H1 (cell line): ENCODE measurements around the gene CSN3. TPM values are rescaled to one million over a fixed set of nuclear protein-coding genes. Genes with fewer than 3 reads are reported as not detected.

Experiments
- CTCF ChIA-PET: fragments of 300-600 bp; sonication (Branson Sonifier 250); formaldehyde crosslinking; loops from one replicate; lab custom pipeline; 2021; ENCODE audit not compliant: partially characterized antibody; lab: Charles Lee
- POLR2A ChIA-PET: fragments of 300-600 bp; sonication (Branson Sonifier 250); formaldehyde crosslinking; loops from one replicate; lab custom pipeline; 2021; ENCODE audit warnings: inconsistent platforms; ENCODE audit not compliant: partially characterized antibody; lab: Charles Lee
- DNase-seq, 2 experiments: peaks; one replicate each; pipeline versions ENCODE4 v3.0.0 to v3.0.0-alpha.2; 2010 to 2022; ENCODE audit warnings: low spot score in 2 of 2, low read depth in 1 of 2, mixed read lengths in 1 of 2
- FAIRE-seq: peaks from 2 replicates; lab custom pipeline; 2011; peaks lifted over from hg19 to GRCh38; lab: Jason Lieb, UNC
- H2AFZ ChIP-seq: 2 replicates; pipeline ENCODE4 v1.8.1; 2012; ENCODE audit warnings: low read length, inconsistent platforms
- H2AK5ac ChIP-seq: 2 replicates; pipeline ENCODE4 v1.6.1; 2013; ENCODE audit warnings: low read depth, low read length
- H2BK120ac ChIP-seq: replicated peaks from 2 replicates; pipeline ENCODE3; 2013; ENCODE audit warnings: low read depth, low read length, inconsistent platforms
- H2BK12ac ChIP-seq: 2 replicates; pipeline ENCODE4 v1.6.1; 2013; ENCODE audit warnings: low read depth, low read length
- H2BK15ac ChIP-seq: 2 replicates; pipeline ENCODE4 v1.6.1; 2013; ENCODE audit warnings: low read length
- H2BK20ac ChIP-seq: 2 replicates; pipeline ENCODE4 v1.6.1; 2013; ENCODE audit warnings: low read length
- H2BK5ac ChIP-seq: 2 replicates; pipeline ENCODE4 v1.6.1; 2013; ENCODE audit warnings: low read depth, low read length
- H3K14ac ChIP-seq: 2 replicates; pipeline ENCODE4 v1.6.1; 2013; ENCODE audit warnings: inconsistent platforms; ENCODE audit not compliant: insufficient read length
- H3K18ac ChIP-seq: 2 replicates; pipeline ENCODE4 v1.6.1; 2013; ENCODE audit warnings: low read length; ENCODE audit errors: extremely low read depth
- H3K23ac ChIP-seq: 2 replicates; pipeline ENCODE4 v1.6.1; 2013; ENCODE audit warnings: inconsistent platforms; ENCODE audit not compliant: insufficient read length
- H3K23me2 ChIP-seq: 2 replicates; pipeline ENCODE4 v1.6.1; 2013; ENCODE audit warnings: low read depth, low read length
- H3K27ac ChIP-seq: 2 replicates; pipeline ENCODE4 v1.6.1; 2011; ENCODE audit warnings: low read depth, low read length, inconsistent platforms
- H3K27me3 ChIP-seq, 4 experiments: replicated peaks in 1 of 4; 1 replicate in 1 of 4; 2 replicates in 3 of 4; pipeline versions ENCODE4 v1.6.1 to v1.8.1; 2011 to 2013; ENCODE audit warnings: low read length in 3 of 4, mild to moderate bottlenecking in 3 of 4, inconsistent platforms in 2 of 4, mixed read lengths in 2 of 4, moderate library complexity in 1 of 4; ENCODE audit not compliant: control insufficient read depth in 3 of 4, insufficient read depth in 3 of 4; ENCODE audit errors: extremely low read depth in 1 of 4
- H3K36me3 ChIP-seq, 4 experiments: 2 replicates each; pipeline versions ENCODE4 v1.6.1 to v1.8.1; 2011 to 2013; ENCODE audit warnings: mild to moderate bottlenecking in 4 of 4, low read length in 3 of 4, moderate library complexity in 2 of 4, control low read depth in 1 of 4, inconsistent platforms in 1 of 4; ENCODE audit not compliant: insufficient read depth in 4 of 4, control insufficient read depth in 2 of 4
- H3K4ac ChIP-seq: replicated peaks from 2 replicates; pipeline ENCODE3; 2013; ENCODE audit warnings: low read length, low read depth, mixed read lengths, inconsistent platforms; ENCODE audit not compliant: insufficient read length
- H3K4me1 ChIP-seq, 4 experiments: replicated peaks in 1 of 4; 1 replicate in 1 of 4; 2 replicates in 3 of 4; pipeline versions ENCODE4 v1.6.1 to v1.8.1; 2011 to 2013; ENCODE audit warnings: low read length in 3 of 4, inconsistent platforms in 2 of 4, mixed read lengths in 1 of 4; ENCODE audit not compliant: insufficient read depth in 4 of 4, control insufficient read depth in 3 of 4
- H3K4me2 ChIP-seq, 2 experiments: 2 replicates each; pipeline versions ENCODE4 v1.6.1 to v1.8.1; 2011 to 2013; ENCODE audit warnings: low read depth in 2 of 2, low read length in 2 of 2, control low read depth in 1 of 2, inconsistent platforms in 1 of 2, mild to moderate bottlenecking in 1 of 2; ENCODE audit not compliant: insufficient read depth in 1 of 2
- H3K4me3 ChIP-seq, 4 experiments: fragments of 200-600, 300-600 bp in 1 of 4; sonication (generic), shearing (Covaris generic), sonication (Bioruptor Twin) in 1 of 4; 2 replicates each; pipeline versions ENCODE4 v1.5.1 to v1.8.1; 2011 to 2016; ENCODE audit warnings: low read length in 4 of 4, low read depth in 3 of 4, control low read depth in 2 of 4, inconsistent platforms in 2 of 4, mild to moderate bottlenecking in 2 of 4, mixed read lengths in 1 of 4, moderate library complexity in 1 of 4; ENCODE audit not compliant: insufficient read depth in 2 of 4; ENCODE audit errors: extremely low read depth in 1 of 4
- H3K56ac ChIP-seq: replicated peaks from 2 replicates; pipeline ENCODE3; 2013; ENCODE audit warnings: low read depth, mild to moderate bottlenecking, mixed read lengths, low read length, inconsistent platforms; ENCODE audit not compliant: insufficient read length
- H3K79me1 ChIP-seq: 2 replicates; pipeline ENCODE4 v1.6.1; 2013; ENCODE audit warnings: low read depth, low read length, control low read depth
- H3K79me2 ChIP-seq, 2 experiments: 2 replicates each; pipeline versions ENCODE4 v1.6.1 to v1.8.1; 2012 to 2013; ENCODE audit warnings: low read length in 2 of 2, mild to moderate bottlenecking in 2 of 2, inconsistent platforms in 1 of 2; ENCODE audit not compliant: insufficient read depth in 2 of 2, control insufficient read depth in 1 of 2
- H3K9ac ChIP-seq, 4 experiments: replicated peaks in 1 of 4; 1 replicate in 1 of 4; 2 replicates in 3 of 4; pipeline versions ENCODE4 v1.6.1 to v1.8.1; 2011 to 2013; ENCODE audit warnings: low read depth in 3 of 4, low read length in 3 of 4, control low read depth in 2 of 4, mild to moderate bottlenecking in 2 of 4, moderate library complexity in 2 of 4, inconsistent platforms in 1 of 4; ENCODE audit errors: extremely low read depth in 1 of 4
- H3K9me3 ChIP-seq, 2 experiments: 2 replicates each; pipeline versions ENCODE4 v1.6.1 to v1.8.1; 2012 to 2013; ENCODE audit warnings: mild to moderate bottlenecking in 2 of 2, moderate library complexity in 2 of 2, control low read depth in 1 of 2, inconsistent platforms in 1 of 2, low read depth in 1 of 2, low read length in 1 of 2, mixed read lengths in 1 of 2; ENCODE audit not compliant: insufficient read depth in 2 of 2
- H4K20me1 ChIP-seq, 2 experiments: replicated peaks in 1 of 2; 2 replicates each; pipeline versions ENCODE3 to v1.8.1; 2011 to 2013; ENCODE audit warnings: inconsistent platforms in 2 of 2, low read length in 2 of 2, mild to moderate bottlenecking in 1 of 2; ENCODE audit not compliant: insufficient read depth in 2 of 2, control insufficient read depth in 1 of 2
- H4K5ac ChIP-seq: 2 replicates; pipeline ENCODE4 v1.6.1; 2013; ENCODE audit warnings: low read length, low read depth, mixed read lengths, inconsistent platforms; ENCODE audit not compliant: insufficient read length
- H4K8ac ChIP-seq: 2 replicates; pipeline ENCODE4 v1.8.0; 2013; ENCODE audit warnings: mild to moderate bottlenecking, moderate library complexity, low read length, inconsistent platforms; ENCODE audit not compliant: insufficient read depth; ENCODE audit errors: extremely low read depth
- H4K91ac ChIP-seq: replicated peaks from 2 replicates; pipeline ENCODE3; 2013; ENCODE audit warnings: low read length, mixed read lengths, inconsistent platforms; ENCODE audit not compliant: insufficient read length
- CEBPB ChIP-seq: IDR thresholded peaks from 2 replicates; pipeline ENCODE4 v1.6.1; 2012; ENCODE audit warnings: low read depth, low read length
- SAP30 ChIP-seq: fragments of 300-600 bp; sonication (generic); IDR thresholded peaks from 2 replicates; pipeline ENCODE4 v1.7.1; 2012; ENCODE audit warnings: low read length, moderate library complexity, mild to moderate bottlenecking, inconsistent platforms; ENCODE audit not compliant: insufficient read depth, insufficient replicate concordance
- YY1 ChIP-seq: IDR thresholded peaks from 2 replicates; pipeline ENCODE4 v1.6.1; 2011; ENCODE audit warnings: low read depth, mild to moderate bottlenecking, low read length
- WGBS, 2 experiments: shearing (Covaris generic) in 1 of 2; methylation state at CpG; one replicate each; pipeline versions ENCODE4 v1.1.6 to v1.1.7; 2013 to 2015; ENCODE audit warnings: low lambda C conversion rate in 2 of 2, mixed read lengths in 2 of 2, inconsistent platforms in 1 of 2, low coverage in 1 of 2, missing lambda C conversion rate in 1 of 2; ENCODE audit not compliant: insufficient replicate concordance in 2 of 2, insufficient coverage in 1 of 2, insufficient read length in 1 of 2; ENCODE audit errors: extremely low coverage in 1 of 2, missing lambda C conversion rate in 1 of 2; 5-methylcytosine and 5-hydroxymethylcytosine counted together
- polyA plus RNA-seq, 7 experiments: library from polyadenylated mRNA; depleted of rRNA in 3 of 7; stranded (reverse) in 5 of 7; unstranded in 2 of 7; fragments of >200 nt in 5 of 7; fragments of 200-250 nt in 2 of 7; gene quantifications; 1 replicate in 5 of 7; 2 replicates in 1 of 7; 4 replicates in 1 of 7; pipeline versions ENCODE4 v1.2.1 to v1.2.3, GENCODE V29; 2011 to 2013; ENCODE audit warnings: missing spikeins in 2 of 7, mixed read lengths in 2 of 7
- total RNA-seq: library from RNA; stranded (reverse); fragmentation: NEBNext Ultra II Directional; extraction: Animal tissue kit (Norgen Biotek cat#: 25700); gene quantifications from 2 replicates; pipeline ENCODE4 v1.2.1, GENCODE V29; 2021
- TF ChIP-seq, protein P1 (sequence below): IDR thresholded peaks from 2 replicates; pipeline ENCODE4 v1.6.1; 2012; ENCODE audit warnings: inconsistent platforms

Gene CSN3
- total and polyA plus RNA-seq, 2 of the 8 experiments (the other 6 are each of a cell fraction or from before 2014, with no cell fraction given): not detected

DNA sequence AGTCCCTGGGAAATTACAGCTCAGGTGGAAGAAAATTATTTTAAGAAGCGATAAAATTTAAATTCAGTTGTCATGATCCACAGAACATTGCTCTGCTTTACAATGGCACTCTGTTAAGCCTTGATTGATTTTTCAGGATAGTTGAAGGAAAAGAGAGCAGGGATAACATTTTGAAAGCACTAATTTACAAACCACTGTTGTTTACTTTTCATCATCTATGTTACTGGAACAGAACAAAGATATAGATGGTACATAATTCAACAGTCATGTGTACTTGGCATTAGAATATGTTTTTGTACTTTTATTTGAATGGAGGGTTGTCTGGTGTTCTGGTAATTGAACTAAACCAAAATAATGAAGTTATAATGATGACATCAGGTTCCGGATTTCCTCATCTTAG lies 49.5 kb upstream of the CSN3 start:
- Histone ChIP-seq H2BK20ac (no peak overlapping the region), H3K79me1 (no peaks in the 10 kb centered on the region)
- POLR2A ChIA-PET: no interaction called here
- no peak for TF ChIP-seq YY1
- TF ChIP-seq, protein P1, sequence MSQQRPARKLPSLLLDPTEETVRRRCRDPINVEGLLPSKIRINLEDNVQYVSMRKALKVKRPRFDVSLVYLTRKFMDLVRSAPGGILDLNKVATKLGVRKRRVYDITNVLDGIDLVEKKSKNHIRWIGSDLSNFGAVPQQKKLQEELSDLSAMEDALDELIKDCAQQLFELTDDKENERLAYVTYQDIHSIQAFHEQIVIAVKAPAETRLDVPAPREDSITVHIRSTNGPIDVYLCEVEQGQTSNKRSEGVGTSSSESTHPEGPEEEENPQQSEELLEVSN: no peak
- TF ChIP-seq CEBPB: no peak
- TF ChIP-seq SAP30: no peak

More for the DNA sequence above, 49.5 kb upstream of the CSN3 start:
- Histone ChIP-seq H2BK5ac (no peak overlapping the region), H3K4me3 (no peak overlapping the region), H4K5ac (no peak overlapping the region), H3K23ac (no peak overlapping the region), H2BK12ac (no peak overlapping the region), H3K27me3 (no peaks in the 10 kb centered on the region), H2AFZ (no peak overlapping the region), H3K36me3 (no peaks in the 10 kb centered on the region), H2AK5ac (no peak overlapping the region), H3K4me2 (no peak overlapping the region), H3K9ac (no peak overlapping the region), H3K4me1 (no peaks in the 10 kb centered on the region), H3K23me2 (no peaks in the 10 kb centered on the region), H2BK15ac (no peak overlapping the region), H2BK120ac (no peak overlapping the region), H3K14ac (no peak overlapping the region), H3K9me3 (no peaks in the 10 kb centered on the region), H3K27ac (no peak overlapping the region), H3K79me2 (no peaks in the 10 kb centered on the region), H4K20me1 (no peaks in the 10 kb centered on the region), H3K56ac (no peak overlapping the region), H3K4ac (no peak overlapping the region), H4K8ac (no peak overlapping the region), H4K91ac (no peak overlapping the region), H3K18ac (no peak overlapping the region)
- no peak for FAIRE-seq
- DNase-seq: no peak
- CTCF ChIA-PET: interaction anchor here (0.6 to 2.2 kb wide), 2 partner anchors 9 kb away, joined by 5 to 11 read pairs; no protein-coding TSS in a partner anchor
- 95% methylated on average over 2 of the region's 2 CpGs; no CpG with 5 or more reads in 1 of the 2 experiments for WGBS, 2 experiments
